ENCODE data around the gene CDON. TPM values are rescaled to one million over a fixed set of nuclear protein-coding genes. Genes with fewer than 3 reads are reported as not detected.

Gene CDON
- total and polyA plus RNA-seq, 2 of the 13 experiments (the other 11 are each of a cell fraction or from before 2014, with no cell fraction given) = 9.6 to 12.8 TPM

DNA sequence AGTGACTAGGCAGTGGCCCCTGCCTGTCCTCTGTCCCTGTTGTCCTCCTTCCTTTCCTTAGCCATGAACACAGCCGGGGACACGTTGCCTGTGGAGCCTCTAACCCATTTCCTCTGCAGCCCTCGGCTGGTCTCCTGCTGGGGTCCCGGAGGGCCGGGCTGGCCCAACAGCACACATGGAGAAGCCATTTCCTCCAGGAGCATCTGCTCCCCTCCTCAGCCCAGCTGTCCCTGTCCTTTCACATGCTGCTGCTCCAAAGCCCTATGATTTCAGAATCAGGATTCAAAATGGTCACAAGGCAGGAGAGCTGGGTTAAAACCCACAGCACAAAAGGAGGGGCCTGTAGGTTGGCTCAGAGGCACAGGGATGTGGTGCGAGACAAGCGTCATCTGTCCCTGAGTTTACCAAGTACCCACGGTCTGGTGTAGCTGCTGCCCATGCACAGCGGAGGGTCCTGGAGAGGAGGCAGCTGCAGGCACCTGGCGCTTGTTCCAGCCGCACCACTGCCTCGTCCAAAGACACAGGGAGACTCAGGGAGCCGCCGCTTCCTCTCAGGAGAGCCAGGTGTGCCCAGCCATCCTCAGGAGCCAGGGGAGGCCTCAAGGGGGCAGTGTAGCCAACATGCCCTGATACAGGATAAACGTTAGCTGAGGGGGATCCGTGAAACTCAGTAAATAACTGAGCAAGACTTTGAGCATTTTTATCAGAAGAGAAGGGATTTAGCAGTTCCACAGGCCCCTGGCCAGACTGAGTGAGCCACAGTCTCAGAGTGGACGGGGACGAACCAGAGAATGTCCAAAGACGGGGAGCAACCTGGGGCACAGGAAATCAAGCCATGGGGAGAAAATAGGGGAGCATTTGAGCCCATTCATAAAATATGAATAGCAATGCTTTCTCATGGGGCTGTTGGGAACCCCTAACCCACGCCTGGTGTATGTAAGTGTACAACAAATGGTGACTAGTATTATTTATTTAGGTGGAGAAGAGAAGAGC is 120.8 kb downstream of the CDON start:
- H3K4me1 ChIP-seq (ENCODE audit: insufficient read depth, low read length) = peaks cover 43% of the 10 kb centered on the region
- DNase-seq (ENCODE audit: low spot score) = peak; percentile 60
- ATAC-seq = peak; percentile 93
- in situ Hi-C loops (cut with HindIII; ENCODE audit: extremely low pct_ligation_motif_present, low pct_unique_long_range_greater_than_20kb) = loop anchor here (5.0 kb wide), 1 partner anchor 120 kb away; the partner anchor contains the start of gene CDON
- POLR2A ChIA-PET = no interaction called here
- peak overlapping the region; percentile 36 to 64 (median 37) for H3K4me3 ChIP-seq (replicated peaks in 1 of 3; ENCODE audit: insufficient read depth in 1 of 3, low read depth in 2 of 3, low read length in 3 of 3)
- H3K36me3 ChIP-seq (replicated peaks in 1 of 2; ENCODE audit: control insufficient read depth in 1 of 2, insufficient read depth in 2 of 2, low read length in 2 of 2) = no peaks in the 10 kb centered on the region
- peak overlapping the region; percentile 82 for H3K4me2 ChIP-seq (ENCODE audit: low read depth, low read length)
- H3K9me3 ChIP-seq (ENCODE audit: low read length) = no peaks in the 10 kb centered on the region
- BruUV-seq (replicated peaks) = no TSS peak
- intact Hi-C loops (cut with micrococcal nuclease; ENCODE audit: unreplicated experiment) = loop anchor here (1.0 to 2.0 kb wide), 4 partner anchors 17 to 252 kb away; no protein-coding TSS in a partner anchor
- H2AFZ ChIP-seq (ENCODE audit: low read length) = no peak overlapping the region
- H3K9ac ChIP-seq (ENCODE audit: insufficient read depth, low read depth, low read length) = peak overlapping the region; percentile 40
- H3K27me3 ChIP-seq (ENCODE audit: control insufficient read depth in 1 of 2, insufficient read depth in 2 of 2, low read length in 2 of 2) = peaks cover 0 to 3% of the 10 kb centered on the region in 2 experiments; a peak in 1 of 5 replicates
- 21% methylated on average over 11 of the region's 20 CpGs for WGBS (ENCODE audit: low lambda C conversion rate)
- FAIRE-seq = peak; percentile 44
- CTCF ChIA-PET (ENCODE audit: low intra/inter-chr PET ratio, low total read pairs) = interaction anchor here (0.7 to 2.5 kb wide), 3 partner anchors 120 to 252 kb away, joined by 3 to 15 read pairs (median 3); no protein-coding TSS in a partner anchor
- H3K27ac ChIP-seq (ENCODE audit: extremely low read length, insufficient read depth, low read length) = no peak overlapping the region
- H4K20me1 ChIP-seq (ENCODE audit: insufficient read depth, low read length) = no peaks in the 10 kb centered on the region
- no peaks in the 10 kb centered on the region for H3K79me2 ChIP-seq (ENCODE audit: insufficient read depth, low read length)
- TF ChIP-seq MED1 (CRISPR knock-in tag; IDR thresholded peaks at IDR 0.05) (no peak), YEATS4 (CRISPR knock-in tag; IDR thresholded peaks at IDR 0.05; ENCODE audit: borderline replicate concordance) (no peak), ZNF101 (CRISPR knock-in tag; IDR thresholded peaks at IDR 0.05; ENCODE audit: borderline replicate concordance, low read depth) (no peak), ELF1 (CRISPR knock-in tag; IDR thresholded peaks at IDR 0.05) (0 out of 2 replicates have a peak, but pooled peaks have one; percentile 36), ZNF3 (CRISPR knock-in tag; IDR thresholded peaks at IDR 0.05) (no peak), CTCF (CRISPR knock-in tag; IDR thresholded peaks at IDR 0.05) (peak; percentile 93), HOXA3 (CRISPR knock-in tag; IDR thresholded peaks at IDR 0.05) (no peak; the same call in 1 of the 2 replicates), GFI1 (CRISPR knock-in tag; IDR thresholded peaks at IDR 0.05; ENCODE audit: borderline replicate concordance) (no peak), ZFY (CRISPR knock-in tag; IDR thresholded peaks at IDR 0.05) (peak; percentile 40; the same call in 1 of the 2 replicates), RBM39 (IDR thresholded peaks at IDR 0.05; ENCODE audit: low read depth, low read length, poor library complexity, severe bottlenecking) (no peak), MYPOP (CRISPR knock-in tag; IDR thresholded peaks at IDR 0.05) (no peak), NR2F6 (IDR thresholded peaks at IDR 0.05) (no peak), NR2F6 (CRISPR knock-in tag; IDR thresholded peaks at IDR 0.05) (0 out of 2 replicates have a peak, but pooled peaks have one; percentile 25), ZC3H13 (CRISPR knock-in tag; IDR thresholded peaks at IDR 0.05) (no peak)
- TF ChIP-seq, protein P1, sequence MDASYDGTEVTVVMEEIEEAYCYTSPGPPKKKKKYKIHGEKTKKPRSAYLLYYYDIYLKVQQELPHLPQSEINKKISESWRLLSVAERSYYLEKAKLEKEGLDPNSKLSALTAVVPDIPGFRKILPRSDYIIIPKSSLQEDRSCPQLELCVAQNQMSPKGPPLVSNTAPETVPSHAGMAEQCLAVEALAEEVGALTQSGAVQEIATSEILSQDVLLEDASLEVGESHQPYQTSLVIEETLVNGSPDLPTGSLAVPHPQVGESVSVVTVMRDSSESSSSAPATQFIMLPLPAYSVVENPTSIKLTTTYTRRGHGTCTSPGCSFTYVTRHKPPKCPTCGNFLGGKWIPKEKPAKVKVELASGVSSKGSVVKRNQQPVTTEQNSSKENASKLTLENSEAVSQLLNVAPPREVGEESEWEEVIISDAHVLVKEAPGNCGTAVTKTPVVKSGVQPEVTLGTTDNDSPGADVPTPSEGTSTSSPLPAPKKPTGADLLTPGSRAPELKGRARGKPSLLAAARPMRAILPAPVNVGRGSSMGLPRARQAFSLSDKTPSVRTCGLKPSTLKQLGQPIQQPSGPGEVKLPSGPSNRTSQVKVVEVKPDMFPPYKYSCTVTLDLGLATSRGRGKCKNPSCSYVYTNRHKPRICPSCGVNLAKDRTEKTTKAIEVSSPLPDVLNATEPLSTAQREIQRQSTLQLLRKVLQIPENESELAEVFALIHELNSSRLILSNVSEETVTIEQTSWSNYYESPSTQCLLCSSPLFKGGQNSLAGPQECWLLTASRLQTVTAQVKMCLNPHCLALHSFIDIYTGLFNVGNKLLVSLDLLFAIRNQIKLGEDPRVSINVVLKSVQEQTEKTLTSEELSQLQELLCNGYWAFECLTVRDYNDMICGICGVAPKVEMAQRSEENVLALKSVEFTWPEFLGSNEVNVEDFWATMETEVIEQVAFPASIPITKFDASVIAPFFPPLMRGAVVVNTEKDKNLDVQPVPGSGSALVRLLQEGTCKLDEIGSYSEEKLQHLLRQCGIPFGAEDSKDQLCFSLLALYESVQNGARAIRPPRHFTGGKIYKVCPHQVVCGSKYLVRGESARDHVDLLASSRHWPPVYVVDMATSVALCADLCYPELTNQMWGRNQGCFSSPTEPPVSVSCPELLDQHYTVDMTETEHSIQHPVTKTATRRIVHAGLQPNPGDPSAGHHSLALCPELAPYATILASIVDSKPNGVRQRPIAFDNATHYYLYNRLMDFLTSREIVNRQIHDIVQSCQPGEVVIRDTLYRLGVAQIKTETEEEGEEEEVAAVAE (CRISPR knock-in tag; IDR thresholded peaks at IDR 0.05; ENCODE audit: borderline replicate concordance) = no peak

Data from HepG2 (cell line).